PFSK-1 (cell line): ENCODE results near the gene FKBP1B.

Experiments used
- FOXP2 ChIP-seq: optimal IDR thresholded peaks from 2 replicates; pipeline ENCODE3; 2011; ENCODE audit warnings: borderline replicate concordance, control low read depth, inconsistent platforms; ENCODE audit not compliant: insufficient read depth; ENCODE audit errors: extremely low read length, extremely low read depth
- POLR2AphosphoS5 ChIP-seq: IDR thresholded peaks from 2 replicates; pipeline ENCODE4 v1.6.1; 2012; ENCODE audit warnings: low read depth, mild to moderate bottlenecking, control low read depth, low read length, moderate library complexity
- TF ChIP-seq, protein P1 (sequence below), 2 experiments: IDR thresholded peaks; 2 replicates each; pipeline versions ENCODE4 v1.6.1 to v1.8.0; 2011 to 2012; ENCODE audit warnings: low read depth in 2 of 2, low read length in 2 of 2, control low read depth in 1 of 2, inconsistent platforms in 1 of 2, mild to moderate bottlenecking in 1 of 2, moderate library complexity in 1 of 2; ENCODE audit not compliant: insufficient read depth in 1 of 2

- TF ChIP-seq, protein P1, sequence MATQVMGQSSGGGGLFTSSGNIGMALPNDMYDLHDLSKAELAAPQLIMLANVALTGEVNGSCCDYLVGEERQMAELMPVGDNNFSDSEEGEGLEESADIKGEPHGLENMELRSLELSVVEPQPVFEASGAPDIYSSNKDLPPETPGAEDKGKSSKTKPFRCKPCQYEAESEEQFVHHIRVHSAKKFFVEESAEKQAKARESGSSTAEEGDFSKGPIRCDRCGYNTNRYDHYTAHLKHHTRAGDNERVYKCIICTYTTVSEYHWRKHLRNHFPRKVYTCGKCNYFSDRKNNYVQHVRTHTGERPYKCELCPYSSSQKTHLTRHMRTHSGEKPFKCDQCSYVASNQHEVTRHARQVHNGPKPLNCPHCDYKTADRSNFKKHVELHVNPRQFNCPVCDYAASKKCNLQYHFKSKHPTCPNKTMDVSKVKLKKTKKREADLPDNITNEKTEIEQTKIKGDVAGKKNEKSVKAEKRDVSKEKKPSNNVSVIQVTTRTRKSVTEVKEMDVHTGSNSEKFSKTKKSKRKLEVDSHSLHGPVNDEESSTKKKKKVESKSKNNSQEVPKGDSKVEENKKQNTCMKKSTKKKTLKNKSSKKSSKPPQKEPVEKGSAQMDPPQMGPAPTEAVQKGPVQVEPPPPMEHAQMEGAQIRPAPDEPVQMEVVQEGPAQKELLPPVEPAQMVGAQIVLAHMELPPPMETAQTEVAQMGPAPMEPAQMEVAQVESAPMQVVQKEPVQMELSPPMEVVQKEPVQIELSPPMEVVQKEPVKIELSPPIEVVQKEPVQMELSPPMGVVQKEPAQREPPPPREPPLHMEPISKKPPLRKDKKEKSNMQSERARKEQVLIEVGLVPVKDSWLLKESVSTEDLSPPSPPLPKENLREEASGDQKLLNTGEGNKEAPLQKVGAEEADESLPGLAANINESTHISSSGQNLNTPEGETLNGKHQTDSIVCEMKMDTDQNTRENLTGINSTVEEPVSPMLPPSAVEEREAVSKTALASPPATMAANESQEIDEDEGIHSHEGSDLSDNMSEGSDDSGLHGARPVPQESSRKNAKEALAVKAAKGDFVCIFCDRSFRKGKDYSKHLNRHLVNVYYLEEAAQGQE (IDR thresholded peaks at IDR 0.05; ENCODE audit: insufficient read depth in 1 of 2, low read depth in 2 of 2, low read length in 2 of 2) = no peak
- TF ChIP-seq FOXP2 = no peak
- TF ChIP-seq POLR2AphosphoS5 = no peak
Observed at GRCh38 chr2:24080701-24081100, 31.2 kb downstream of the FKBP1B start.
